Lower leg skin (tissue), 4 donors: ENCODE data around the gene ZNF595. TPM values are rescaled to one million over a fixed set of nuclear protein-coding genes. Genes with fewer than 3 reads are reported as not detected.
A peak's percentile ranks its signal among the peaks of the same experiment; 100 is the strongest.
"Not testable (repeated sequence)": the region's sequence is repeated elsewhere in the genome, so short reads cannot be mapped to it uniquely, and the experiment has no call there.

Source experiments
- DNase-seq, 2 donors: peaks; one replicate each; pipeline ENCODE4 v3.0.0-alpha.2; 2019; ENCODE audit warnings: low spot score in 2 of 2
- H3K4me3 ChIP-seq: fragments of 200-600 bp; sonication (generic); 2 replicates; pipeline ENCODE4 v1.5.1; 2017; ENCODE audit warnings: mild to moderate bottlenecking, low read depth; ENCODE audit not compliant: poor library complexity, severe bottlenecking
- CTCF ChIP-seq, 3 donors: fragments of 450-650 bp; IDR thresholded peaks; one replicate each; pipeline ENCODE4 v1.5.1; 2016; ENCODE audit warnings: antibody characterized with exemption in 3 of 3, mild to moderate bottlenecking in 3 of 3, moderate library complexity in 2 of 3
- POLR2A ChIP-seq, 2 donors: fragments of 450-650 bp; IDR thresholded peaks; one replicate each; pipeline ENCODE4 v1.6.1; 2016 to 2017; ENCODE audit warnings: antibody characterized with exemption in 2 of 2, mild to moderate bottlenecking in 1 of 2, moderate library complexity in 1 of 2
- WGBS, 2 donors: methylation state at CpG; one replicate each; pipeline ENCODE4 v1.1.5; 2018; 5-methylcytosine and 5-hydroxymethylcytosine counted together
- intact Hi-C: fragments of 100-400 bp; cut with DNase I; formaldehyde crosslinking; loops from one replicate; pipeline ENCODE4 v1.15.0; 2023; ENCODE audit warnings: low total_unique reads
- total RNA-seq, 4 donors: library from RNA; depleted of rRNA; stranded (reverse); fragments of >200 nt; gene quantifications; one replicate each; pipeline ENCODE4 v1.1.0, GENCODE V29; 2016

ZNF595 gene
- total RNA-seq, 4 donors from 2014 or later: 17.1 to 29.2 (median 22.7) TPM

DNA sequence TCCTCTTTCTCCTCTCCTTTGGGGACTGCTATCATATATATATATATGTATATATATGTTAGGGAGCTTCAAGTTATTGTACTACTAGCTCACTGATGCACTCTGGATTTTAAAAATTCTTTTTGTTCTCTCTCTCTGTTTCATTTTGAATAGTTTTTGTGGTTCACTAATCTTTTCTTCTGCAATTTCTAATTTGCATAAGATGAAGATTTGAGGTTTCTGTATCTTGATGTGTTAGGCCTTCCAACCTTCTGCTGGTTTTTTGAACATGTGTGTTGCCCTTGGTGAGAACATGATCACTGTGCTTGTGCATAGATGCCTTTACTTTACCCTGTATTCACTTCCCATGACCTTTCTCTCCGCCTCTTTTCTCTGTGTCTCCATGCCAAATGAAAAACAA, 63.4 kb downstream of the ZNF595 start:
- TF ChIP-seq CTCF (IDR thresholded peaks at IDR 0.05): no peak
- TF ChIP-seq POLR2A (IDR thresholded peaks at IDR 0.05): no peak
- H3K4me3 ChIP-seq: no peak overlapping the region
- intact Hi-C loops: no loop called here
- 90 to 94% methylated on average over 1 of the region's 1 CpG for WGBS, 2 donors
- no peak for DNase-seq

GRCh38 chr4:120616-121015, 67.5 kb downstream of the ZNF595 start:
- H3K4me3 ChIP-seq: no peak overlapping the region
- WGBS, 2 donors: 72 to 81% methylated on average over 5 of the region's 5 CpGs
- TF ChIP-seq CTCF (IDR thresholded peaks at IDR 0.05): no peak
- no peak for TF ChIP-seq POLR2A (IDR thresholded peaks at IDR 0.05)
- intact Hi-C loops: no loop called here
- DNase-seq: no peak

DNA sequence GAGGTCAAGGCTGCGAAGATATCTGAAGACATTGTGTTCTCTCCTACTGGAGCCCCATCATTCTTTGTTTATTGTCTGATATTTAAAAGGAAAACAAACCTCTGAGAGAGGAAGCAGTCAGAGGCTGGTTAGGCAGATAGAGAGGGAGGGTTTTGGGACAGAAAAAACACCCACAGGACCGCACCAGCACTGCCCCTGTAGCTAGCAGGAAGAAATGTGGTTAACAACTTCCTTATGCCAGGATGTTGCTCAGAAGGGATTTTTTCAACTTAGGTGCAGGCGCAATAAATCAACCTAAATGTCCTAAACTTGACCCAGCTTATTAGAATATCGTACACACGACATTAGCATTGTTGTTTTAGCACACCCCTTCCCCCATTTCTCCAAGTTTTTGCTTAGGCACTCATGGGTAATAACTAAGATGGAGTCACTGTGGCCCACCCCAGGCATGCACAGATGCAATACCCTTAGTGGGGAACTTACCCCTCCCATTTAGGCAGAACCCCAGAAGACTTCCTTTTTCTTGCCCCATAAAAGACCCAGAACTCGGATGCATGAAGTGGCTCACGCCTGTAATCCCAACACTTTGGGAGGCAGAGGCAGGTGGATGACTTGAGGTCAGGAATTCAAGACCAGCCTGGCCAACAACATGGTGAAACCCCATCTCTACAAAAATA, 68.4 kb downstream of the ZNF595 start:
- intact Hi-C loops: no loop called here
- TF ChIP-seq CTCF (IDR thresholded peaks at IDR 0.05): no peak
- no peak for TF ChIP-seq POLR2A (IDR thresholded peaks at IDR 0.05)
- DNase-seq: no peak
- no peak overlapping the region for H3K4me3 ChIP-seq
- WGBS, 2 donors: 66 to 69% methylated on average over 7 of the region's 7 CpGs

GRCh38 chr4:123922-124274, 70.8 kb downstream of the ZNF595 start:
- DNase-seq, intact Hi-C loops, H3K4me3 ChIP-seq: not testable (repeated sequence)
- 48% methylated on average over 10 of the region's 10 CpGs for WGBS, 2 donors

DNA sequence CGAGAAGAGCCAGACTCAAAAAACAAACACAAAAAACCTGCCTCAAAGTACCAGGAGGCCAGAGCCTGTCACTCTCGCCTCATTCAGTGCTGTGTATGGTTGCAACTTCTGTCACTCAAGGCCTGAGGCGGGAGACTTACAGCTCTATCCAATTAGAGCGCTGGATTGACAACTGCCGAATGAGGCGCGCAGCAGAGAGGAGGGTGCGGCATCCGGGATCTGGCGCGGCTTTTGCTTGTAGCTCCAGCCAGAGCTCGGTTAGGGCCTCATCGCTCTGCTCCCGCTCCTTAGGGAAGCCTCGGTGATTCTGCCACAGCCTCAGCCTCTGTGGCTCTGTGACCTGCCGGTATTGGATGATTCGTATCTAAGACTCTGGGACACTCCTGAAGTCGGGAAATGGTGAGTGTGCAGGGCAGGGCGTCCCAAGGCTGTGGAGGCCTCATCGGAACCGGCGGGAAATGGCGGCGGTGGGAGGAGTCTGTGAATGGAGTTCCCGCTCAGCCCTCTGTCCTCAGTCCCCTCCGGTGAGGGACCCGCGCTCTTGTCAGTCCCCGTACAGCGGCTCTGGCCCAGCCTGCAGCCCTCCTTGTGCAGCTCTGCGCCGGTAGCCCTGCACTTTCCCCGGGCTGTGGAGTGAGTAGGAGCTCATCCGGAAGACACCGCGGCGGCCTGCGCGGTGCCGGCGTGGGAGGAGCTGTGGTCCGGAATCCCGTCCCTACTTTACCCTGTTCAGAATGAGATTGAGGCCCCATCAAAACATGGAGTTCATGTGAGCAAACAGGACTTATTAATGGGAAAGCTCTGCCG, 71.4 kb downstream of the ZNF595 start, which contains the start of gene ZNF718:
TSS of gene ZNF718 (plus strand) at position 227 of the 807 bp plus-strand sequence. CDS start at position 397, 170 bp downstream.
- DNase-seq: peak; percentile 94 to 98
- peak within 1 kb of the TSS; percentile 68 for H3K4me3 ChIP-seq
- WGBS, 2 donors: 0 to 12% methylated on average over 22 to 33 of the region's 44 CpGs
- intact Hi-C loops: no loop called here
- no peak for TF ChIP-seq CTCF (IDR thresholded peaks at IDR 0.05)
- TF ChIP-seq POLR2A (IDR thresholded peaks at IDR 0.05): no peak

DNA sequence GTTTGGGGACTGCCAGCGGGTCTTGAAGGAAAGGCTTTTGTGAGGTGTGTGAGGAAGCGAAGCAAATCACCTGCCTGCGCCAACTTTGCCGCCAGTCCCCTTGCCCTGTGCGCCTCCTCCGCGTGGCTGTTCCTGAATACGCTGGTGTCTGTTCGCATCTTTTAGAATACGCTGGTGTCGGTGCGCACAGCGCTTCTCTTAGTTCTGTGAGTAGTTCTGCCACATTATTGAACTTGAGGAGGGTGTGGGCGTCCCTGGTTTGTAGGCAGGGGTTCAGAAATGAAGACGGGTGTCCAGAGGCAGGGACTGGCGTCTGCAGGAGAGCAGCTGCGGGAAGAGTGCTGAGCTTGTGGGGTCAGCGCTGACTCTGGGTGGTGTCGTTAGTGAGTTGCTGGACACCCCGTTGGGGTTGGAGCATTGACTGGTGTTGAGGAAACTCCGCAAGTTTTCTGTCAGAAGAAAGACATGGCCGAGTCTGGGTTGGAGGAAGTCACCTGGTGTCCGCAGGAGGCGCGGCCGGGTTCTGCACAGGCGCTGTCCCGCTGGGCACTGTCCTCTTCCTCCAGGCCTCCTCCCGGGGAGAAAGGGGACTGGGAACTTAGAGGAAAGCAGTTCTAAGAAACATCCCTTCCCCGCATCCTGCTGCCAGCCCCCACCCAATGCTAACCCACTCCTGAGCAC, 72.1 kb downstream of the ZNF595 start:
- WGBS, 2 donors: 3 to 15% methylated on average over 30 of the region's 30 CpGs
- DNase-seq: no peak
- intact Hi-C loops: no loop called here
- peak overlapping the region; percentile 68 for H3K4me3 ChIP-seq
- TF ChIP-seq CTCF (IDR thresholded peaks at IDR 0.05): no peak
- no peak for TF ChIP-seq POLR2A (IDR thresholded peaks at IDR 0.05)
